Activated CD4-positive, alpha-beta memory T cell treated with anti-CD3 and anti-CD28 coated beads, Interleukin-2, amount 10 ng/mL, durations not matched to agents 7 days and 5 days (primary cell): ENCODE results near the gene RBM4B. TPM values are rescaled to one million over a fixed set of nuclear protein-coding genes. Genes with fewer than 3 reads are reported as not detected.

Source experiments
- CTCF ChIA-PET: fragments of 350-600 bp; sonication (Branson Sonifier 250); formaldehyde crosslinking; loops from one replicate; lab custom pipeline; 2021; ENCODE audit warnings: antibody characterized with exemption, inconsistent platforms; lab: Charles Lee
- POLR2A ChIA-PET: fragments of 350-600 bp; sonication (Branson Sonifier 250); formaldehyde crosslinking; loops from one replicate; lab custom pipeline; 2021; ENCODE audit warnings: antibody characterized with exemption; lab: Charles Lee
- DNase-seq: peaks from one replicate; pipeline ENCODE4 v3.0.0-alpha.2; 2020
- H3K27ac Mint-ChIP-seq: one replicate; pipeline ENCODE4 v1.8.0; 2021; ENCODE audit warnings: mild to moderate bottlenecking, mixed read lengths
- H3K27me3 Mint-ChIP-seq: one replicate; pipeline ENCODE4 v1.8.0; 2021; ENCODE audit warnings: mixed read lengths
- H3K36me3 Mint-ChIP-seq: one replicate; pipeline ENCODE4 v1.8.0; 2021; ENCODE audit warnings: low read depth, mixed read lengths
- H3K4me1 Mint-ChIP-seq: one replicate; pipeline ENCODE4 v1.8.0; 2021; ENCODE audit warnings: mixed read lengths
- H3K4me3 Mint-ChIP-seq: one replicate; pipeline ENCODE4 v1.8.0; 2021; ENCODE audit warnings: mild to moderate bottlenecking, mixed read lengths
- H3K9me3 Mint-ChIP-seq: one replicate; pipeline ENCODE4 v1.8.0; 2021; ENCODE audit warnings: mixed read lengths
- total RNA-seq, 2 experiments: library from RNA; stranded (reverse); gene quantifications; one replicate each; pipeline ENCODE4 v1.2.3, GENCODE V29; 2021

RBM4B gene
- total RNA-seq, 2 experiments from 2014 or later, result 19.6 to 20.1 TPM

GRCh38 chr11:66688561-66689534, 11.2 kb upstream of the RBM4B start:
- Mint-ChIP-seq H3K36me3 (no peaks in the 10 kb centered on the region), H3K27me3 (no peaks in the 10 kb centered on the region), H3K9me3 (no peaks in the 10 kb centered on the region), H3K4me3 (no peak overlapping the region), H3K4me1 (no peaks in the 10 kb centered on the region), H3K27ac (no peak overlapping the region)
- ChIA-PET CTCF (interaction anchor here (0.6 kb wide), 2 partner anchors 110 to 144 kb away, joined by 3 read pairs; no protein-coding TSS in a partner anchor), POLR2A (interaction anchor here (1.5 kb wide), 1 partner anchor 154 kb away, joined by 3 read pairs; the partner anchor contains the start of gene RCE1)
- DNase-seq, result no peak

- peaks cover 3% of the 10 kb centered on the region for H3K27me3 Mint-ChIP-seq
- no peak overlapping the region for H3K27ac Mint-ChIP-seq
- H3K4me1 Mint-ChIP-seq, result no peaks in the 10 kb centered on the region
- DNase-seq, result no peak
- CTCF ChIA-PET, result no interaction called here
- no peaks in the 10 kb centered on the region for H3K36me3 Mint-ChIP-seq
- POLR2A ChIA-PET, result interaction anchor here (1.5 kb wide), 1 partner anchor 155 kb away, joined by 3 read pairs; the partner anchor contains the start of gene RCE1
- H3K9me3 Mint-ChIP-seq, result no peaks in the 10 kb centered on the region
- H3K4me3 Mint-ChIP-seq, result no peak overlapping the region
Observed at GRCh38 chr11:66687831-66688281, 10.2 kb upstream of the RBM4B start.

GRCh38 chr11:66686801-66687750, 9.4 kb upstream of the RBM4B start:
- no peak overlapping the region for H3K4me3 Mint-ChIP-seq
- H3K4me1 Mint-ChIP-seq, result no peaks in the 10 kb centered on the region
- H3K9me3 Mint-ChIP-seq, result no peaks in the 10 kb centered on the region
- POLR2A ChIA-PET, result interaction anchor here (1.5 kb wide), 1 partner anchor 156 kb away, joined by 3 read pairs; the partner anchor contains the start of gene RCE1
- CTCF ChIA-PET, result no interaction called here
- peaks cover 3% of the 10 kb centered on the region for H3K27me3 Mint-ChIP-seq
- no peak for DNase-seq
- H3K36me3 Mint-ChIP-seq, result no peaks in the 10 kb centered on the region
- no peak overlapping the region for H3K27ac Mint-ChIP-seq

- Mint-ChIP-seq H3K36me3 (no peaks in the 10 kb centered on the region), H3K4me3 (no peak overlapping the region), H3K27me3 (peaks cover 3% of the 10 kb centered on the region), H3K4me1 (no peaks in the 10 kb centered on the region), H3K9me3 (no peaks in the 10 kb centered on the region), H3K27ac (no peak overlapping the region)
- ChIA-PET POLR2A (no interaction called here), CTCF (no interaction called here)
- no peak for DNase-seq
Observed at GRCh38 chr11:66686100-66686785, 8.6 kb upstream of the RBM4B start.

- POLR2A ChIA-PET, result no interaction called here
- H3K4me3 Mint-ChIP-seq, result no peak overlapping the region
Observed at GRCh38 chr11:66685276-66686099, 7.8 kb upstream of the RBM4B start.

GRCh38 chr11:66684635-66685034, 6.9 kb upstream of the RBM4B start:
- Mint-ChIP-seq H3K4me3 (no peak overlapping the region), H3K36me3 (no peaks in the 10 kb centered on the region), H3K9me3 (no peaks in the 10 kb centered on the region), H3K4me1 (no peaks in the 10 kb centered on the region), H3K27ac (no peak overlapping the region), H3K27me3 (peaks cover 3% of the 10 kb centered on the region)
- DNase-seq, result no peak
- ChIA-PET CTCF (no interaction called here), POLR2A (no interaction called here)

More at GRCh38 chr11:66685276-66686099, 7.8 kb upstream of the RBM4B start:
- Mint-ChIP-seq H3K9me3 (no peaks in the 10 kb centered on the region), H3K36me3 (no peaks in the 10 kb centered on the region), H3K27ac (no peak overlapping the region), H3K4me1 (no peaks in the 10 kb centered on the region), H3K27me3 (peaks cover 3% of the 10 kb centered on the region)
- CTCF ChIA-PET, result no interaction called here
- DNase-seq, result no peak

GRCh38 chr11:66683877-66684276, 6.2 kb upstream of the RBM4B start:
- no peaks in the 10 kb centered on the region for H3K9me3 Mint-ChIP-seq
- DNase-seq, result no peak
- CTCF ChIA-PET, result no interaction called here

GRCh38 chr11:66680966-66681645, 3.4 kb upstream of the RBM4B start:
- Mint-ChIP-seq H3K4me3 (no peak overlapping the region), H3K9me3 (no peaks in the 10 kb centered on the region), H3K4me1 (peaks cover 23% of the 10 kb centered on the region), H3K36me3 (peaks cover 13% of the 10 kb centered on the region), H3K27me3 (peaks cover 3% of the 10 kb centered on the region), H3K27ac (no peak overlapping the region)
- ChIA-PET CTCF (interaction anchor here (0.6 to 4.0 kb wide), 3 partner anchors 162 to 272 kb away, joined by 3 to 43 read pairs (median 6); partner anchors contain the start of gene MRPL11), POLR2A (no interaction called here)
- DNase-seq, result no peak

More at GRCh38 chr11:66683877-66684276, 6.2 kb upstream of the RBM4B start:
- peaks cover 3% of the 10 kb centered on the region for H3K27me3 Mint-ChIP-seq
- H3K4me3 Mint-ChIP-seq, result no peak overlapping the region
- no peaks in the 10 kb centered on the region for H3K36me3 Mint-ChIP-seq
- H3K4me1 Mint-ChIP-seq, result no peaks in the 10 kb centered on the region
- no peak overlapping the region for H3K27ac Mint-ChIP-seq
- POLR2A ChIA-PET, result no interaction called here

GRCh38 chr11:66676931-66677598, 622 bp downstream of the RBM4B start:
- CTCF ChIA-PET, result interaction anchor here (0.6 to 4.0 kb wide), 29 partner anchors 11 to 365 kb away, joined by 3 to 90 read pairs (median 8); partner anchors contain the start of genes ACTN3, CCDC87, CCS and DPP3
- POLR2A ChIA-PET, result interaction anchor here (0.7 to 3.2 kb wide), 28 partner anchors 9 to 259 kb away, joined by 3 to 42 read pairs (median 5); partner anchors contain the start of genes ACTN3, BBS1, CCDC87 and CCS
- H3K27me3 Mint-ChIP-seq, result no peaks in the 10 kb centered on the region
- H3K4me3 Mint-ChIP-seq, result peak overlapping the region; percentile 85
- H3K9me3 Mint-ChIP-seq, result no peaks in the 10 kb centered on the region
- H3K27ac Mint-ChIP-seq, result peak overlapping the region; percentile 97
- no peak for DNase-seq
- H3K36me3 Mint-ChIP-seq, result peaks cover 23% of the 10 kb centered on the region
- H3K4me1 Mint-ChIP-seq, result peaks cover 36% of the 10 kb centered on the region

- H3K4me3 Mint-ChIP-seq, result peak overlapping the region; percentile 85
- ChIA-PET CTCF (interaction anchor here (2.0 to 3.4 kb wide), 7 partner anchors 38 to 209 kb away, joined by 7 to 90 read pairs (median 20); partner anchors contain the start of genes ACTN3, CCDC87, CCS and PELI3), POLR2A (interaction anchor here (0.7 to 3.2 kb wide), 22 partner anchors 9 to 238 kb away, joined by 3 to 42 read pairs (median 8); partner anchors contain the start of genes ACTN3, BBS1, CCDC87 and CCS)
- H3K27ac Mint-ChIP-seq, result peak overlapping the region; percentile 97
- H3K27me3 Mint-ChIP-seq, result no peaks in the 10 kb centered on the region
- H3K9me3 Mint-ChIP-seq, result no peaks in the 10 kb centered on the region
- peaks cover 36% of the 10 kb centered on the region for H3K4me1 Mint-ChIP-seq
- peaks cover 23% of the 10 kb centered on the region for H3K36me3 Mint-ChIP-seq
- no peak for DNase-seq
Observed at GRCh38 chr11:66676282-66676919, 1.3 kb downstream of the RBM4B start.
